T1000 (cell line): ENCODE data around the gene CSK.
A peak's percentile ranks its signal among the peaks of the same experiment; 100 is the strongest.

Experiments
- DNase-seq: peaks from one replicate; lab custom pipeline; 2025; ENCODE audit warnings: mixed read lengths; lab: John Stamatoyannopoulos, UW

Gene CSK

DNA sequence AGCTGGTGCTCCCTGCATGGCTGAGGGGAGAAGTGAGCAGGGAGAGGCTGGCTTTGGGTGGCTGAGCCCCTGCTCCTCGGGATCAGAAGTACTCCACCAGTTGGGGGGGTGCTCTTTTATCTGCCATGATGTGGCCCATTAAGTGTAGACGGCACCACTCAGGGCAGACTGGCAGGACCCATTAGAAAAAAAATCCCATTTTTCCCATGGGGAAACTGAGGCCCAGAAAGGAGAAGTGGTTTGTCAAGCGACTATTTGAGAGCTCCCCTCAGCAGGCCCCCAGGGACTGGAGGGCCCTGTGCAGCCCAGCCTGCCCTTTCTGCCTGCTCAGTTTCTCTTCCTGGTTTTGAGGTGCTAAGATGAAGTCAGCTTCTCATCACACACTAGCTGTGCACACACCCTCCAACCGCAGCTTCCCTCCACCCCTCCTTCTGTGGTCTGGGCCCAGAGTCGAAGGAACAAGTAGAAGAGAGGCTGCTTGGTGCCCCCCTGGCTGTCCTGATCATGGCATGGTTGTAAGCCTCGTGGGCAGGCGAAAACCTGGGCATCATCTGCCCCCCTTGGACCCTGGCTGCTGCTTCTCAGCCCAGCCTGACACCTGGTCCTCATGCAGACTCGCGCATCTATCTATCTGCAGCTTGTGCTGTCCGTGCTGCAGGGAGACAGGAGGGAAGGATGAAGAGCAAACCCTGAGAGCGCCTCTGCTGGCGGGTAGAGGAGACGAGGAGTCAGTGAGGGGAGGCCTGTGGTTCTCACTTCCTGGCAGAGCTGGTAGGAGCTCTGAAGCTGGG, 5.6 kb downstream of the CSK start:
- no peak for DNase-seq

- DNase-seq = no peak
These were observed 6.3 kb downstream of the CSK start for GRCh38 chr15:74788042-74788682.

- no peak for DNase-seq
These were observed 6.8 kb downstream of the CSK start for GRCh38 chr15:74788683-74789151.

DNA sequence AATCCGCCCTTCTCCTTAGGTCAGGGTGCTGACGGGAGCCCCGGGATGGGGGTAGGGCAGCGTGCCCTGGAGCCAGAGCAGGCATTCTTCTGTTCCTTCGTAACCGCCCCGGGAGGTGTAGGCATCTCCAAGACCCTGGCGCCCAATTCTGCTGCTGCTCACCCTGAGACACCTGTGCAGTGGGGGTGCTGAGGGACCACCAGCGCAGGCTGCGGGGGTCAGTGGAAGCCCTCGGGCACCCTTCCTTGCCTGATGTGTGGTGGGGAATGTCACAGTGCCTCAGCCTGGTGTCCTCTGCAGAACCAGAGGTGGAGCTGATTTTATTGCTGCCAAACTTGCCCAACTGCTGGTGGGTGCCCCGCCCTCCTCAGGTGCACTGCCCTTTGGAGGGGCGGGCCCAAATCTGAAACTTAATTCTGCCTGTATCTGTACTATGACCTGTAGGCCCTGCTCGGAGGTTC, 7.3 kb downstream of the CSK start:
- DNase-seq = no peak

GRCh38 chr15:74789741-74790079, 7.8 kb downstream of the CSK start:
- DNase-seq = no peak

- DNase-seq = peak; percentile 79
These were observed 8.4 kb downstream of the CSK start for GRCh38 chr15:74790080-74790916.

DNA sequence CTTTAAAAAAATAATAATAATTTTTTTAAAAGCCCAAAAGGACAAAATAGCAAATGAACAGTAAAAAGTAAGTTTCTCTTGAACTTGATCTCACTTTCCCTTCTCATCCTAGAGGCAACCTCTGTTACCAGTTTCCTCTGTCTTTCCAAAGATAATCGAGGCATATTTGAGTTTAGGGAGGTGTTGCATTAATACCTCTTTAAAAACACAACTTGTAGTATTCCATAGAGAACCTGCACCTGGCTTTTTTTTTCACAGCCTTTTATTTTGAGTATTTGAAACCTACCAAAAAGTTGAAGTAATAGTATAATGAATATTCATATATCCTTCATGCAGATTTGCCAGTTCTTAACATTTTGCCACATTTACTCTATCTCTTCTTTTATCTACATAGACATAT, 9.1 kb downstream of the CSK start:
- no peak for DNase-seq

GRCh38 chr15:74791667-74792066, 9.8 kb downstream of the CSK start:
- DNase-seq = no peak

DNA sequence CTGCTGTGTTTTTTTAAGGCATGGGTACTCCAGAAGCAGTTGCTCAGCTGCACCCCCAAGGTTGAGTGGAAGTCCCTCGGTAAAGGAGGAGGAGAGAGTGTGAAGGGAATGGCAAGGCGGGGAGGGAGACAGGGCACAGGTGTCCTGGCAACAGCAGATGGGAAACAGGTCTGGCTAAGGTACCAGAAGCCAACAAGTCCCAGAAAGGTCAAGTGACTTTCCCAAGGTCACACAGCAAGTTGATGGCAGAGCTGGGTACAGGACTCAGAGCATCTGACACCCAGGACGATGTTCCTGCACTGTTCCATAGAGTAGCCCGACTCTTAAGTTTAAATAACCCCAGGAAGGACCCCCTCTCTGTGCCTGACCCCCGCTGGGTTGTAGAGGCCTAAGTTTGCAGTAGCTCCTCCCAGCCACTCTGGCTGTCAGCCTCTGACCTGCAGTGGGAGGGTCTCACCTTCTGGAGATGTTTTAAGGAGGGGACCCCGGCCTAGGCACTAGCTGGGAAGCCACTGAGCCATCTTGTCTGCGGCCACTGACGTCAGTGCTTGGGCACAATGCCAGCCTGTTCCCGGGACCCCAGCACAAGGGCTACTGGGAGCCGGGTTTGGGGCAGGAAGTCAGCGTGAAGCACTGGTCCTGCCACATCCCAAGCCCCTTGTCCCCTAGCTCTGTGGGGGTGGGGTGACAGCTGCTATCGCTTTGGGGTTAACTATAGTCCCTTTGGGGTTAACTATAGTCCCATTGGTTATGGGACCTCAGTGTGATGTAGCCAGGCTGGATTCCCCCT, 10.5 kb downstream of the CSK start:
- DNase-seq = no peak

- no peak for DNase-seq
These were observed 11.5 kb downstream of the CSK start for GRCh38 chr15:74793135-74794028.

- no peak for DNase-seq
These were observed 12.5 kb downstream of the CSK start for GRCh38 chr15:74794248-74794969.

- no peak for DNase-seq
These were observed 13.1 kb downstream of the CSK start for GRCh38 chr15:74794970-74795349.

DNA sequence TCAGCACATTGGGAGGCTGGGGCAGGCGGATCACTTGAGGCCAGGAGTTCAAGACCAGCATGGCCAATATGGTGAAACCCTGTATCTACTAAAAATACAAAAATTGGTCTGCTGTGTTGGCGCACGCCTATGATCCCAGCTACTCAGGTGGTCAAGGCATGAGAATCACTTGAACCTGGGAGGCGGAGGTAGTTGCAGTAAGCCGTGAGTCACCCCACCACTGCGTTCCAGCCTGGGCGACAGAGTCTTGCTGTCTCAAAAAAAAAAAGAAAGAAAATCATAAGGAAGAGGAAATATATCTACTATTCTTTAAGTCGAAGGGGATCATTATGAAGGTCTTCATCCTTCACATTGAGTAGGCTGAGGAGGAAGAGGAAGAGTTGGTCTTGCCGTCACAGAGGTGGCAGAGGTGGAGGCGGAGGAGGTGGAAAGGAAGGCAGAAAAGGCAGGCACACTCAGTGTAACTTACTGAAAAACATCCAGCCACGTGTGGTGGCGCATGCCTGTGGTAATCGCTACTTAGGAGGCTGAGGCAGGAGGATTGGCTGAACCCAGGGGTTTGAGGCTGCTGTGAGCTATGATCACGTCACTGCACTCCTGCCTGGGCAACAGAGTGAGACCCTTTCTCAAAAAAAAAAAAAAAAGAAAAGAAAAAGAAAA, 14.2 kb downstream of the CSK start:
- DNase-seq = no peak

GRCh38 chr15:74798388-74799254, 16.7 kb downstream of the CSK start:
- DNase-seq = no peak

- no peak for DNase-seq
These were observed 17.5 kb downstream of the CSK start for GRCh38 chr15:74799255-74799855.

DNA sequence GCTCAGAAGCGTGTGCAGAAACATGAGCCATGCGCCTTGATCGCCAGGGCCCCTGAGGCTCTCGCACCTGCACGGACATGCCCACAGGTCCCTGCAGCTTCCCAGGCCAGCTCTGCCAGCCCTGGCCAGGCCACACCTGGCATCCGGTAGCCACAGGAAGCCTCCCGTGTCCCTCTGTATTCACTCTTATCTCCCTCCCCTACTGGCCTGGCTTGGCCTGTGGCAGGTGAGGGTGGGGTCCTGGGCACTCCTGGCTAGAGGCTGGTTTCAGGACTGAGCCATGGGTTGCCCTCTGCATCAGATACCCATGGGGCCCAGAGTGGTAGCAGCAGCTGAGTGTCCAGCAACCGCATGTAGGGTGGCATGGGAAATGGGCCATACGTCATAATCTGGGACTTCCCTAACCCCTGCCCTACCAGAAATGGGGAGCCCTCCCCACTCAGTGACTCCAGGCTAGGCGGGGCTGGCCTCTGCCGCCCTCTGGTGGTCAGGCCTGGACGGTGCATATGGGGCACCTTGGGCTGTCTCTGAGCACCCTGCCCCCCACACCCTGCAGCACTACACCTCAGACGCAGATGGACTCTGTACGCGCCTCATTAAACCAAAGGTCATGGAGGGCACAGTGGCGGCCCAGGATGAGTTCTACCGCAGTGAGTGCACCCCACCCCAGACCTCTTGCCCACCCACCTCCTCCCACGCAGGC, 18.1 kb downstream of the CSK start:
- DNase-seq = peak; percentile 69

- DNase-seq = no peak
These were observed 18.7 kb downstream of the CSK start for GRCh38 chr15:74800559-74801094.
